G401.6 (cell line): Measurements from ENCODE around the gene FLAD1.

Source experiments
- FAIRE-seq: peaks from 2 replicates; lab custom pipeline; 2012; peaks lifted over from hg19 to GRCh38; lab: Jason Lieb, UNC

Gene FLAD1

GRCh38 chr1:154952664-154953063, 30.5 kb upstream of the FLAD1 start:
- no peak for FAIRE-seq

GRCh38 chr1:154953611-154954038, 29.5 kb upstream of the FLAD1 start:
- FAIRE-seq, result no peak

GRCh38 chr1:154954541-154954940, 28.6 kb upstream of the FLAD1 start:
- no peak for FAIRE-seq

- no peak for FAIRE-seq
Observed at GRCh38 chr1:154955039-154955717, 28.0 kb upstream of the FLAD1 start.

- peak; percentile 94 for FAIRE-seq
Observed at GRCh38 chr1:154955718-154956543, 27.2 kb upstream of the FLAD1 start, which contains the start of gene PBXIP1. PBXIP1 (minus strand) TSS chr1:154956099; CDS start chr1:154953721, 2,378 bp downstream.

- FAIRE-seq, result no peak
Observed at GRCh38 chr1:154956544-154956941, 26.6 kb upstream of the FLAD1 start.

- FAIRE-seq, result no peak
Observed at GRCh38 chr1:154957091-154957657, 26.0 kb upstream of the FLAD1 start.

GRCh38 chr1:154958036-154958435, 25.1 kb upstream of the FLAD1 start:
- no peak for FAIRE-seq

- FAIRE-seq, result no peak
Observed at GRCh38 chr1:154958681-154959425, 24.3 kb upstream of the FLAD1 start.

GRCh38 chr1:154959426-154959780, 23.7 kb upstream of the FLAD1 start:
- FAIRE-seq, result no peak

- FAIRE-seq, result no peak
Observed at GRCh38 chr1:154960446-154961136, 22.6 kb upstream of the FLAD1 start.

GRCh38 chr1:154961207-154962155, 21.7 kb upstream of the FLAD1 start, which contains the start of gene PYGO2:
PYGO2 (minus strand) TSS chr1:154961782; CDS start chr1:154961576, 206 bp downstream.
- no peak for FAIRE-seq

GRCh38 chr1:154962156-154962749, 20.9 kb upstream of the FLAD1 start:
- FAIRE-seq, result no peak

GRCh38 chr1:154962795-154963330, 20.3 kb upstream of the FLAD1 start:
- no peak for FAIRE-seq

GRCh38 chr1:154963643-154964042, 19.5 kb upstream of the FLAD1 start:
- no peak for FAIRE-seq

- FAIRE-seq, result no peak
Observed at GRCh38 chr1:154964359-154964758, 18.8 kb upstream of the FLAD1 start.

- FAIRE-seq, result no peak
Observed at GRCh38 chr1:154966111-154966510, 17.0 kb upstream of the FLAD1 start.

- no peak for FAIRE-seq
Observed at GRCh38 chr1:154967331-154967950, 15.7 kb upstream of the FLAD1 start.

- FAIRE-seq, result no peak
Observed at GRCh38 chr1:154968731-154969130, 14.4 kb upstream of the FLAD1 start.
